Caco-2 (cell line): ENCODE data around the gene SNX20. TPM values are rescaled to one million over a fixed set of nuclear protein-coding genes. Genes with fewer than 3 reads are reported as not detected.
A peak's percentile ranks its signal among the peaks of the same experiment; 100 is the strongest.

Experiments
- BruUV-seq: library from RNA; stranded (reverse); fragments of 400-500 nt; replicated peaks from 2 replicates; lab custom pipeline; 2021; lab: Mats Ljungman, UMichigan
- CTCF ChIA-PET: fragments of 300-600 bp; sonication (Branson Sonifier 250); formaldehyde crosslinking; loops from one replicate; lab custom pipeline; 2022; ENCODE audit warnings: antibody characterized with exemption; lab: Charles Lee
- POLR2A ChIA-PET: fragments of 300-600 bp; sonication (Branson Sonifier 250); formaldehyde crosslinking; loops from one replicate; lab custom pipeline; 2022; ENCODE audit warnings: antibody characterized with exemption; lab: Charles Lee
- DNase-seq, 2 experiments: peaks; one replicate each; pipeline versions ENCODE4 v3.0.0 to v3.0.0-alpha.2; 2020 to 2022
- H3K27me3 ChIP-seq: replicated peaks from 2 replicates; pipeline ENCODE4 v1.6.0; 2011; ENCODE audit warnings: low read length; ENCODE audit not compliant: control insufficient read depth, insufficient read depth
- H3K36me3 ChIP-seq: 2 replicates; pipeline ENCODE4 v1.5.1; 2011; ENCODE audit warnings: low read length; ENCODE audit not compliant: control insufficient read depth, insufficient read depth
- H3K4me1 ChIP-seq: fragments of 250-450 bp; sonication (Bioruptor Pico); 2 replicates; pipeline ENCODE4 v1.5.1; 2020; ENCODE audit warnings: mild to moderate bottlenecking
- H3K4me3 ChIP-seq: 2 replicates; pipeline ENCODE4 v1.5.1; 2011; ENCODE audit warnings: low read depth, mild to moderate bottlenecking, control low read depth, low read length
- H3K9me3 ChIP-seq: fragments of 250-450 bp; sonication (Bioruptor Pico); 2 replicates; pipeline ENCODE4 v1.5.1; 2020; ENCODE audit warnings: mild to moderate bottlenecking, moderate library complexity
- H3K27ac Mint-ChIP-seq: one replicate; pipeline ENCODE4 v1.8.0; 2022; ENCODE audit warnings: mixed read lengths; ENCODE audit not compliant: unreplicated experiment
- H3K27me3 Mint-ChIP-seq: one replicate; pipeline ENCODE4 v1.8.0; 2022; ENCODE audit warnings: mixed read lengths; ENCODE audit not compliant: insufficient read depth, unreplicated experiment
- H3K36me3 Mint-ChIP-seq: one replicate; pipeline ENCODE4 v1.8.0; 2022; ENCODE audit warnings: mild to moderate bottlenecking, mixed read lengths; ENCODE audit not compliant: insufficient read depth, unreplicated experiment
- H3K4me1 Mint-ChIP-seq: one replicate; pipeline ENCODE4 v1.8.0; 2022; ENCODE audit warnings: low read depth, mixed read lengths; ENCODE audit not compliant: unreplicated experiment
- H3K4me3 Mint-ChIP-seq: one replicate; pipeline ENCODE4 v1.8.0; 2022; ENCODE audit warnings: mild to moderate bottlenecking, moderate library complexity, mixed read lengths; ENCODE audit not compliant: unreplicated experiment
- H3K9me3 Mint-ChIP-seq: one replicate; pipeline ENCODE4 v1.8.0; 2022; ENCODE audit warnings: mixed read lengths; ENCODE audit not compliant: unreplicated experiment
- intact Hi-C: fragments of 100-400 bp; cut with micrococcal nuclease; formaldehyde crosslinking; loops from one replicate; pipeline ENCODE4 v1.10.0; 2022; ENCODE audit not compliant: unreplicated experiment
- total RNA-seq: library from RNA; stranded (reverse); gene quantifications from 2 replicates; pipeline ENCODE4 v1.2.3, GENCODE V29; 2022
- TF ChIP-seq, protein P1 (sequence below), 2 experiments: fragments of 200-600 bp in 1 of 2; IDR thresholded peaks; 1 replicate in 1 of 2; 2 replicates in 1 of 2; pipeline versions ENCODE4 v1.5.1 to v1.8.0; 2011 to 2022; ENCODE audit warnings: antibody characterized with exemption in 1 of 2, control low read depth in 1 of 2, inconsistent platforms in 1 of 2, low read depth in 1 of 2, low read length in 1 of 2, mild to moderate bottlenecking in 1 of 2, moderate library complexity in 1 of 2; ENCODE audit not compliant: insufficient read depth in 1 of 2, severe bottlenecking in 1 of 2, unreplicated experiment in 1 of 2

Gene SNX20
- total RNA-seq, 1 experiment from 2014 or later = not detected

DNA sequence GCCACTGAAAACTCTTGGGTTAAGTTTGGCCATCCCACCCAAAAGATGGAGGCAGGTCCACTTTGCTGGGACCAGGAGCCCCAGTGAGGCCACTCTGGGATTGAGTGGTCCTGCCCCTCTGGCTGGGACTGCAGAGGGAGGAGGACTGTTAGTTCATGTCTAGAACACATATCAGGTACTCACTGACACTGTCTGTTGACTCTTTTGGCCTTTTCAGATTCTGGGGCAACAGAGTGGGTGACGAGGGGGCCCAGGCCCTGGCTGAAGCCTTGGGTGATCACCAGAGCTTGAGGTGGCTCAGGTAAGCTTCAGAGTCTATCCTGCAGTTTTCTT is 41.3 kb upstream of the SNX20 start:
- POLR2A ChIA-PET = no interaction called here

DNA sequence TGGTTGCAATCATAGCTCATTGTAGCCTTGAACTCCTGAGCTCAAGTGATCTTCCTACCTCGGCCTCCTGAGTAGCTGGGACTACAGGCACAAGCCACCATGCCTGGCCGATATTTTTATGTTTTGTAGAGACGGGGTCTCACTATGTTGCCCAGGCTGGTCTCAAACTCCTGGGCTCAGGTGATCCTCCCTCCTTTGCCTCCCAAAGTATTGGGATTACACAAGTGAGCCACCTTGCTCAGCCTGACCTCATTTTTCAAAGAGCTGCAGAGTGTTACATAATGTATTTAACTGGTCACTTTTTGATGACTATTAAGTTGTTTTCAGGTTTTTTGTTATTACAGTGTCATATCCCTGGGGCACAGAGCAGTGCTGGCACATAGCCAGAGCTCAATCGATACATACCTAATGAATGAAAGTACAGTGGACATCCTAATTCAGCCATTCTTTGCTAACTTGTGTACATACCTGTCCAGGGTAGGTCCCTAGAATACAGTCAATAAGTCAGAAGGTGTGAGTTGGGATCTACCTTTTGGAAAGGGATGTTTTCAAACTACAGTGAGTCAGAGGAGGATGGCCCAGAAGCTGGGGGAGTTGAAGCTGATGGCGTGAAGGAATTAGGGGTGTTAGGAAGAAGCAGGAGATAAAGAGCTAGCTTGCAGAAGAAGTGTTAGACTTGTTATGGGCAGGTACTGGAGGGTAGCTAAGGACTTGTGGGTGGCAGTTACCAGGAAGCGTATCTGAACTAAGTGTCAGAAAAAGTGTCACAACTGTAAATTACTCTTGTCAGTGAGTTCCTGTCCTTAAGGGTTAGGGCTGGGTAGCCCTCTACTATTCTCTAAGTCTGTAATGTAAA is 40.7 kb upstream of the SNX20 start:
- H3K36me3 Mint-ChIP-seq = no peaks in the 10 kb centered on the region
- no peak overlapping the region for H3K27ac Mint-ChIP-seq
- DNase-seq = no peak
- BruUV-seq = no TSS peak
- TF ChIP-seq, protein P1, sequence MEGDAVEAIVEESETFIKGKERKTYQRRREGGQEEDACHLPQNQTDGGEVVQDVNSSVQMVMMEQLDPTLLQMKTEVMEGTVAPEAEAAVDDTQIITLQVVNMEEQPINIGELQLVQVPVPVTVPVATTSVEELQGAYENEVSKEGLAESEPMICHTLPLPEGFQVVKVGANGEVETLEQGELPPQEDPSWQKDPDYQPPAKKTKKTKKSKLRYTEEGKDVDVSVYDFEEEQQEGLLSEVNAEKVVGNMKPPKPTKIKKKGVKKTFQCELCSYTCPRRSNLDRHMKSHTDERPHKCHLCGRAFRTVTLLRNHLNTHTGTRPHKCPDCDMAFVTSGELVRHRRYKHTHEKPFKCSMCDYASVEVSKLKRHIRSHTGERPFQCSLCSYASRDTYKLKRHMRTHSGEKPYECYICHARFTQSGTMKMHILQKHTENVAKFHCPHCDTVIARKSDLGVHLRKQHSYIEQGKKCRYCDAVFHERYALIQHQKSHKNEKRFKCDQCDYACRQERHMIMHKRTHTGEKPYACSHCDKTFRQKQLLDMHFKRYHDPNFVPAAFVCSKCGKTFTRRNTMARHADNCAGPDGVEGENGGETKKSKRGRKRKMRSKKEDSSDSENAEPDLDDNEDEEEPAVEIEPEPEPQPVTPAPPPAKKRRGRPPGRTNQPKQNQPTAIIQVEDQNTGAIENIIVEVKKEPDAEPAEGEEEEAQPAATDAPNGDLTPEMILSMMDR (IDR thresholded peaks at IDR 0.05; ENCODE audit: insufficient read depth in 1 of 2, low read depth in 1 of 2, low read length in 1 of 2, severe bottlenecking in 1 of 2, unreplicated experiment in 1 of 2) = no peak
- POLR2A ChIA-PET = interaction anchor here (0.6 kb wide), 1 partner anchor 239 kb away, joined by 3 read pairs; no protein-coding TSS in a partner anchor
- no peaks in the 10 kb centered on the region for H3K27me3 Mint-ChIP-seq
- no peaks in the 10 kb centered on the region for H3K9me3 Mint-ChIP-seq
- H3K27me3 ChIP-seq = no peaks in the 10 kb centered on the region
- no peaks in the 10 kb centered on the region for H3K36me3 ChIP-seq
- H3K4me1 Mint-ChIP-seq = peaks cover 20% of the 10 kb centered on the region
- CTCF ChIA-PET = interaction anchor here (0.6 kb wide), 1 partner anchor 353 kb away, joined by 3 read pairs; the partner anchor contains the start of gene BRD7
- intact Hi-C loops = no loop called here
- H3K4me3 ChIP-seq = no peak overlapping the region
- no peak overlapping the region for H3K4me3 Mint-ChIP-seq
- H3K4me1 ChIP-seq = peaks cover 24% of the 10 kb centered on the region
- no peaks in the 10 kb centered on the region for H3K9me3 ChIP-seq

More for the DNA sequence above, 41.3 kb upstream of the SNX20 start:
- CTCF ChIA-PET = no interaction called here
- no peaks in the 10 kb centered on the region for H3K27me3 ChIP-seq
- H3K9me3 Mint-ChIP-seq = no peaks in the 10 kb centered on the region
- TF ChIP-seq, protein P1 (IDR thresholded peaks at IDR 0.05; ENCODE audit: insufficient read depth in 1 of 2, low read depth in 1 of 2, low read length in 1 of 2, severe bottlenecking in 1 of 2, unreplicated experiment in 1 of 2) = no peak
- no peak for DNase-seq
- no peaks in the 10 kb centered on the region for H3K36me3 Mint-ChIP-seq
- no peaks in the 10 kb centered on the region for H3K36me3 ChIP-seq
- peaks cover 18% of the 10 kb centered on the region for H3K4me1 ChIP-seq
- no peak overlapping the region for H3K27ac Mint-ChIP-seq
- peaks cover 20% of the 10 kb centered on the region for H3K4me1 Mint-ChIP-seq
- BruUV-seq = no TSS peak
- no peaks in the 10 kb centered on the region for H3K9me3 ChIP-seq
- intact Hi-C loops = no loop called here
- no peaks in the 10 kb centered on the region for H3K27me3 Mint-ChIP-seq
- H3K4me3 Mint-ChIP-seq = no peak overlapping the region
- H3K4me3 ChIP-seq = no peak overlapping the region

DNA sequence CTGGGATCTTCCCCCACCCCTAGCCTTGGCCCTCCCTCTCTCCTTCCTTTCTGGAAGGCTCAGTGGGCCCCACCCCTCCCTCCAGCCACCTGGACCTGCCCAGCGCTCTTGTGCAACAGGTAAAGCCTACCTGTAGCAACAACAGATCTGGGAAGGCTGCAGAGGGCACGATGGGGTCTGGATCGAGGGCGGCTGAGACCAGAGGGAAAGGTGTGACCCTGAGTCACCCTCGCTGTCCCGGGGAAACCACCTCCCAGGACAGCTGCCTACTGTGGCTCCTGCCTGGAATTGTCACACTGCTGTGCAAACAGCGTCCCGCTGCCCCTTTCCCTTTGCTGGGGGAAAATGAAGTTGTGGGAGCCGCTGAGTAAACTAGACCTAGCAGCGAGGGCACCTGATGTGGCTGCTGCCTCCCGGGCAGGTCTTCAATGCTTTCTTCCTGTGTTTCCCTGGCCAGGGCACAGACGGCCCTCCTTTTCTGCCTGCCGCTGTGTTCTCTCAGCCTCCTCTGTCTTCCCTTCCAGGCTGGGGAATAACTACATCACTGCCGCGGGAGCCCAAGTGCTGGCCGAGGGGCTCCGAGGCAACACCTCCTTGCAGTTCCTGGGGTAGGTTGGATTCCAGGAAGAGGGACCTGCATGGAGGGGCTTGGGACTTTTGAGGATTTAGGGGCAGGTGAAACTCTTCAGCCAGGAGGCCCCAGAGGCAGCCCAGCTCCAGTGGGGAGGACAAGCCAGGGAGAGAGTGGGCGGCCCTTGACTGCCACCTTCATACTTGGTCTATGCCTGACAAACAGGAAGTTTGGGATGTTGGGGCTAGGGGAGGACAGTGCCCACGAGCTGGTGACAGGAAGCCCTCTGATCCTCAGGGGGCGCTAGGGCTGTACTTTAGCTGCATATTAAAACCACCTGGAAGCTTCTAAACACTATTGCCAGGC is 38.6 kb upstream of the SNX20 start:
- no peaks in the 10 kb centered on the region for H3K27me3 ChIP-seq
- H3K36me3 Mint-ChIP-seq = no peaks in the 10 kb centered on the region
- H3K9me3 Mint-ChIP-seq = no peaks in the 10 kb centered on the region
- H3K4me1 Mint-ChIP-seq = peaks cover 20% of the 10 kb centered on the region
- H3K27me3 Mint-ChIP-seq = no peaks in the 10 kb centered on the region
- ChIA-PET POLR2A (no interaction called here), CTCF (interaction anchor here (1.0 to 2.6 kb wide), 6 partner anchors 10 to 87 kb away, joined by 3 to 14 read pairs (median 4); partner anchors contain the start of gene CYLD)
- no TSS peak for BruUV-seq
- DNase-seq = peak; percentile 74 to 79
- H3K4me3 ChIP-seq = peak overlapping the region; percentile 16; the same call in 1 of the 2 replicates
- intact Hi-C loops = loop anchor here (1.0 kb wide), 2 partner anchors 13 to 22 kb away; no protein-coding TSS in a partner anchor
- H3K36me3 ChIP-seq = no peaks in the 10 kb centered on the region
- peak overlapping the region; percentile 48 for H3K27ac Mint-ChIP-seq
- peak overlapping the region; percentile 50 for H3K4me3 Mint-ChIP-seq
- H3K4me1 ChIP-seq = peaks cover 24% of the 10 kb centered on the region
- no peaks in the 10 kb centered on the region for H3K9me3 ChIP-seq
- TF ChIP-seq, protein P1 (IDR thresholded peaks at IDR 0.05; ENCODE audit: insufficient read depth in 1 of 2, low read depth in 1 of 2, low read length in 1 of 2, severe bottlenecking in 1 of 2, unreplicated experiment in 1 of 2) = peak in 1 of 2 experiments; percentile 1
